ENCODE measurements around the gene PLD3. TPM values are rescaled to one million over a fixed set of nuclear protein-coding genes. Genes with fewer than 3 reads are reported as not detected.

Gene PLD3
- total RNA-seq, 1 experiment from 2014 or later: 352 TPM

- H3K4me3 ChIP-seq (ENCODE audit: insufficient read depth, low read depth, low read length): no peak overlapping the region
- peak; percentile 54 for DNase-seq
- no peaks in the 10 kb centered on the region for H3K27me3 ChIP-seq (ENCODE audit: control insufficient read depth, insufficient read depth, low read length)
- peaks cover 4% of the 10 kb centered on the region for H3K36me3 ChIP-seq (replicated peaks; ENCODE audit: control insufficient read depth, insufficient read depth, low read length)
Measured at GRCh38 chr19:40380199-40381037, 31.9 kb downstream of the PLD3 start.

DNA sequence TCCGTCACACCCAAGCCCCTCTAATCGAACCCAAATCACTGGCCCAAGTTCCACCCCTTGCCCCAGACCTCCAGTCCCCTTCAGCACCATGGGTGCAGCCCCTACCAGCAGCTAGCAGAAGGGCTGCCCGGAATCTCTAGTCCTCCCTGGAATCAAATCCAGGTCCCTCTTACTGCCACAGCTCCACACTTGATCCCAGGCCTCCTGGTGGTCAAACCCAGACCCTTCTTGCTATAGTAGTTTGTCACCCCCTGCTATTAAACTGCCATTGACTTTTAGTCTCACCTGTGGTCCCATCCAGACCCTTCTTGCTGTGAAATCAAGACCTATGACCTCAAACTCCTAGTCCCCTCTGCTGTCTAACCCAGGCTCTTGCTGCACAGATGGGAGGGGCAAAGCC lies 32.8 kb downstream of the PLD3 start:
- Histone ChIP-seq H3K27me3 (ENCODE audit: control insufficient read depth, insufficient read depth, low read length) (no peaks in the 10 kb centered on the region), H3K36me3 (replicated peaks; ENCODE audit: control insufficient read depth, insufficient read depth, low read length) (peaks cover 4% of the 10 kb centered on the region), H3K4me3 (ENCODE audit: insufficient read depth, low read depth, low read length) (no peak overlapping the region)
- DNase-seq: peak; percentile 85

- Histone ChIP-seq H3K4me3 (ENCODE audit: insufficient read depth, low read depth, low read length) (no peak overlapping the region), H3K36me3 (replicated peaks; ENCODE audit: control insufficient read depth, insufficient read depth, low read length) (no peaks in the 10 kb centered on the region), H3K27me3 (ENCODE audit: control insufficient read depth, insufficient read depth, low read length) (no peaks in the 10 kb centered on the region)
- peak; percentile 68 for DNase-seq
Measured at GRCh38 chr19:40383668-40384248, 35.3 kb downstream of the PLD3 start.

DNA sequence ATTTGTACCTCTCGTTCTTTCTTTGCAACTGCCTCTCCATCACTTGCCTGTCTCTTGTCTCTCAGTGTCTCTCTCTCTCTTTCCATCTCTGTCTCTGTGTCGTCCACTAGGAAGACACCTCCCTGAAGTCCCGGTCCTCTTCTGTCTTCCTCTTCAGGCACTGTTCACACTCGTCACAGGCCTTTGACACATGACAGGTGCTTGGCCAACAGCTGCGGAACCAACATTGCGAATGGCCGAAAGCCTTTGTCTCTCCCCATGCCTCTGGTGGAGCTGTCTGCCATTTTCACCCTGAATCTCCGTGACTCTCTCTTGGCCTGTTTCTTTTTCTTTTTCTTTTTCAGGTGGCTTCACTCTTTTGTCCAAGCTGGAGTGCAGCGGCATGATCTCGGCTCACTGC lies 38.7 kb downstream of the PLD3 start:
- DNase-seq: no peak
- Histone ChIP-seq H3K27me3 (ENCODE audit: control insufficient read depth, insufficient read depth, low read length) (no peaks in the 10 kb centered on the region), H3K36me3 (replicated peaks; ENCODE audit: control insufficient read depth, insufficient read depth, low read length) (no peaks in the 10 kb centered on the region), H3K4me3 (ENCODE audit: insufficient read depth, low read depth, low read length) (no peak overlapping the region)

- Histone ChIP-seq H3K27me3 (ENCODE audit: control insufficient read depth, insufficient read depth, low read length) (no peaks in the 10 kb centered on the region), H3K36me3 (replicated peaks; ENCODE audit: control insufficient read depth, insufficient read depth, low read length) (no peaks in the 10 kb centered on the region), H3K4me3 (ENCODE audit: insufficient read depth, low read depth, low read length) (no peak overlapping the region)
- no peak for DNase-seq
Measured at GRCh38 chr19:40388481-40388880, 40.0 kb downstream of the PLD3 start.

DNA sequence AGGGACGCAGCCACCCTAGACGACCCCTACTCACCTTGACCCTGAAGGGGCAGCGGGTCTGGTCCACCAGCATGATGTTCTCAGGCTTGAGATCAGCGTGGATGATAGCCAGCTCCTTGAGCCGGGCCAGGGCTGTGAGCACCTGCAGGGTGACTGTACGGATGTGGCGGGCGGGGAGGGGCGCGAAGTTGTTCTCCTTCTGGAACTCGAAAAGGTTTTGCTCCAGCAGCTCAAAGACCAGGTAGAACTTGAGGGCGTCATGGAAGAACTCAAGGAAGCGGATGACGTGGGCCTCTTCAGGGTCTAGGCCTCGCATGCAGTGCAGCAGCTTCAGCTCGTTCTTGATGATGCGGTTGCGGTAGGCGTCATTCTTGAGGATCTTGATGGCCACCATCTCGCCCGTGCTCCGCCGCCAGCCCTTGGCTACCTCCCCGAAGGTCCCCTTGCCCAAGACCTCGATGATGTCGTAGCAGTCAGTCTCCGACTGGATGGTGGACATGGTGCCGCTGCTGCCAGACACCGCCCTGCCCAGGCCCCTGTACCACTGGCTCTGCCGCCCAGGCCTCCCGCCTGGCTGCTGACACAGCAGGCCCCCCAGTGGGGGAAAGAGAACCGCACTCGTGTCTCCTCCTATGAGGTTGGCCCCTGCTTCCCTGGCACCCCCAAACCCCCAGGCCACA lies 41.0 kb downstream of the PLD3 start:
- H3K4me3 ChIP-seq (ENCODE audit: insufficient read depth, low read depth, low read length): no peak overlapping the region
- H3K27me3 ChIP-seq (ENCODE audit: control insufficient read depth, insufficient read depth, low read length): no peaks in the 10 kb centered on the region
- no peaks in the 10 kb centered on the region for H3K36me3 ChIP-seq (replicated peaks; ENCODE audit: control insufficient read depth, insufficient read depth, low read length)
- DNase-seq: peak; percentile 65

DNA sequence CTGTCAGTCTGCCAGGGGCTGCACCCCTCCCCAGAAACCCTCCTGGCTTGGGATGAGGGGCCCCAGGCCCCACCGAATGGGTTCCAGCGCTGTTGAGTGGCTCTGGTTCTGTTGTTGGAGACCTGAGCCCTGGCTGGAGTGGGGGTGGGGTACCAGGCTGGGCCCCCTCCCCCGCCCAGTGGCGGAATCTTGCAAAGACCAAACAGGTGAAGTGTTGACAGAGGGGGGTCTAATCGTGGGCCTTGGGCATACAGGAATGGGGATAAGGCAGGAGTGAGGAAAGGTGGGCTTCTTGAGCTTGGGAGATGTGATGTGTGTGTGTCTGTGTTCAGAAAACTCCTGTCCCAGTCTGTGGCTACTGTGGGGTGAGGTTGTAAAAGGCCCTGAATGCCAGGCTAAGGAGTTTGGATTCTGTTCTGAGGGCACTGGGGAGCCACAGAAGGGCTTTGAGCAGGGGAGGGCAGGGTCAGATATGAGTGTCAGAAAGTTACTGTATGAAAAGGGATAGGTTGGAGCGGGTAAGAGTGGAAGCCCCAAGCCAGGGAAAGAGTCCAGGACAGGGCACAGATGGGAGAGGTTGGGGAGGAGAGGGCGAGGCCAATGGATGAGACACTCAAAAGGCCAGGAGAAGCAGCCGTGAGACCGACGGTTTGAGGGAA lies 41.7 kb downstream of the PLD3 start, which contains the start of gene HIPK4:
Gene HIPK4 (minus strand): TSS at position 98 of the 659 bp plus-strand sequence. CDS start 279 bp downstream, outside the sequence.
- H3K36me3 ChIP-seq (replicated peaks; ENCODE audit: control insufficient read depth, insufficient read depth, low read length): no peaks in the 10 kb centered on the region
- no peaks in the 10 kb centered on the region for H3K27me3 ChIP-seq (ENCODE audit: control insufficient read depth, insufficient read depth, low read length)
- peak; percentile 76 for DNase-seq
- no peak within 1 kb of the TSS for H3K4me3 ChIP-seq (ENCODE audit: insufficient read depth, low read depth, low read length)

GRCh38 chr19:40392123-40392522 lies 43.6 kb downstream of the PLD3 start:
- DNase-seq: no peak
- H3K27me3 ChIP-seq (ENCODE audit: control insufficient read depth, insufficient read depth, low read length): no peaks in the 10 kb centered on the region
- no peak overlapping the region for H3K4me3 ChIP-seq (ENCODE audit: insufficient read depth, low read depth, low read length)
- no peaks in the 10 kb centered on the region for H3K36me3 ChIP-seq (replicated peaks; ENCODE audit: control insufficient read depth, insufficient read depth, low read length)

- no peak overlapping the region for H3K4me3 ChIP-seq (ENCODE audit: insufficient read depth, low read depth, low read length)
- H3K36me3 ChIP-seq (replicated peaks; ENCODE audit: control insufficient read depth, insufficient read depth, low read length): no peaks in the 10 kb centered on the region
- DNase-seq: peak; percentile 72
- H3K27me3 ChIP-seq (ENCODE audit: control insufficient read depth, insufficient read depth, low read length): peaks cover 4% of the 10 kb centered on the region
Measured at GRCh38 chr19:40392894-40393517, 44.5 kb downstream of the PLD3 start.

DNA sequence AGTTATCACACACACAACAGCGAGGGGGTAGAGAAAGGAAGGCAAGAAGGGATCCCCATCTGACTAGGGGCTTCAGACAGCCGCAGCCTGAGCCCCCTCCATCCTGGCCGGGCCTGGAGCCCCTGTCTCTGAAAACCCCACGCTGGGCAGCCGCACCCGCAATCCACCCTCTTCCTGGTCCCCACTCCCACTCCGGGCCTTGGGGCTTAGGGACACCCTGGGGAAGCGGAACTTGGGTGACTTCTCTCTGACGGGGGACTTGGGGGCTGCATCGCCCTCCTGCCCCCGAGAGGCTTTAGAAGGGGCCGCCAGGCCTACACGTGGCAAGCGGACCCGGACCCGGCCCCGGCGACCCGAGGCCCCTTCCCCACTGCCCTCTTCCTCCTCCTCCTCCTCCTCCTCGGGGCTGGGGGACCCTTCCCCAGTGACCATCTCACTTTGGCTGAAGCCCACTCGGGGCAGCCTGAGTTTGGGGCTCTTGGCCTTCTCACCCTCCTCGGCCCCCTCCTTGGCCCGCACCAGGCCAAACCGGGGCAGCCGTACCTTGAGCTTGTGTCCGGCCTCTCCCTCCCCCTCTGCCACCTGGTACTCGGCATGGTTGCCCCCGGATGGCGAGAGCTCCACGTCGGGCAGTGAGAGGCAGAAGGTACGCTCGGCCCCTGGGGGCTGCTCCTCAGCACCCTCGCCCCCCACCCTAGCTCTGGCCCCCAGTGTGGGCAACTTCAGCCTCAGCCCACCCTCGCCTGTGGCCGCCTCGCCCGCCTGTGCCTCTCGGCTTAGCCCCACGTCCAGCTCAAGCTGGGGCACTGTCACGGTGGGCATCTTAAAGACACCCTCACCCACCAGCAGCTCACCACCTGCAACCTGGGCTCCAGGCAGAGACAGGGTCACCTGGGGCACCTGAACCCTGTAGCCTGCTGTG lies 45.7 kb downstream of the PLD3 start:
- H3K27me3 ChIP-seq (ENCODE audit: control insufficient read depth, insufficient read depth, low read length): peaks cover 10% of the 10 kb centered on the region
- no peak overlapping the region for H3K4me3 ChIP-seq (ENCODE audit: insufficient read depth, low read depth, low read length)
- DNase-seq: peak; percentile 61
- H3K36me3 ChIP-seq (replicated peaks; ENCODE audit: control insufficient read depth, insufficient read depth, low read length): no peaks in the 10 kb centered on the region

DNA sequence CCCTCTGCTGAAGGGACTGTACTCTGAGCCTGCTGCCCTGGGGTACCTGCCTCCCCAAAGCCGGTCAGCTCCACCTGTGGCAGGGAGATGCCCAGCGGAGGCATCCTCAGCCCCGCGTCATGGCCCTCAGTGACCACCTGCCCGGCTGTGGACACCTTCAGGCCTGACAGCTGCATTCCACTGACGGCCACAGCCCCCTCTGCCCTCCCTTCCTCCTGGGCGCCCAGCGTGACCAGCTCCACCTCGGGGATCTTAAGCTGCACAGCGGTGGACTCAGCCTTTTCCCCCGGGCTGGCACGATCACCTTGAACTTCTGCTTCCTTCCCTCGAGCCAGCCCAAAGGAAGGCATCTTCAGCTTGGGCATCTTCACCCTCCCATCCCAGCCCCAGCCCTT lies 46.3 kb downstream of the PLD3 start:
- Histone ChIP-seq H3K27me3 (ENCODE audit: control insufficient read depth, insufficient read depth, low read length) (peaks cover 10% of the 10 kb centered on the region), H3K4me3 (ENCODE audit: insufficient read depth, low read depth, low read length) (no peak overlapping the region), H3K36me3 (replicated peaks; ENCODE audit: control insufficient read depth, insufficient read depth, low read length) (no peaks in the 10 kb centered on the region)
- peak; percentile 48 for DNase-seq

DNA sequence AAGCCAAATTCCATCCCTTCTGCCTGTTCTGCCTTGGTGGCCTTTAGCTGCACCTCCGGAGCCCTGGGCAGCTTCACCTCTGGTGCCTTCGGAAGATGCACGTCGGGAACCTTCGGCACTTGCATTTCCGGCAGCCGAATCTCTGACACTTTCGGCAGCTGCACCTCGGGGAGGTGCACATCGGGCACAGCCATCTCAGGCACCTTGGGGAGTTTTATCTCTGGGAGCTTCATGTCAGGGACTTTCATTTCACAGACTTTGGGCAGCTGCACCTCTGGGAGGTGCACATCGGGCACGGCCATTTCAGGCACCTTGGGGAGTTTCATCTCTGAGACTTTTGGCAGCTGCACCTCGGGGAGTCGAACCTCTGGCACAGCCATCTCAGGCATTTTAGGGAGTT lies 47.5 kb downstream of the PLD3 start:
- H3K36me3 ChIP-seq (replicated peaks; ENCODE audit: control insufficient read depth, insufficient read depth, low read length): no peaks in the 10 kb centered on the region
- no peak for DNase-seq
- H3K4me3 ChIP-seq (ENCODE audit: insufficient read depth, low read depth, low read length): no peak overlapping the region
- H3K27me3 ChIP-seq (ENCODE audit: control insufficient read depth, insufficient read depth, low read length): peaks cover 10% of the 10 kb centered on the region

DNA sequence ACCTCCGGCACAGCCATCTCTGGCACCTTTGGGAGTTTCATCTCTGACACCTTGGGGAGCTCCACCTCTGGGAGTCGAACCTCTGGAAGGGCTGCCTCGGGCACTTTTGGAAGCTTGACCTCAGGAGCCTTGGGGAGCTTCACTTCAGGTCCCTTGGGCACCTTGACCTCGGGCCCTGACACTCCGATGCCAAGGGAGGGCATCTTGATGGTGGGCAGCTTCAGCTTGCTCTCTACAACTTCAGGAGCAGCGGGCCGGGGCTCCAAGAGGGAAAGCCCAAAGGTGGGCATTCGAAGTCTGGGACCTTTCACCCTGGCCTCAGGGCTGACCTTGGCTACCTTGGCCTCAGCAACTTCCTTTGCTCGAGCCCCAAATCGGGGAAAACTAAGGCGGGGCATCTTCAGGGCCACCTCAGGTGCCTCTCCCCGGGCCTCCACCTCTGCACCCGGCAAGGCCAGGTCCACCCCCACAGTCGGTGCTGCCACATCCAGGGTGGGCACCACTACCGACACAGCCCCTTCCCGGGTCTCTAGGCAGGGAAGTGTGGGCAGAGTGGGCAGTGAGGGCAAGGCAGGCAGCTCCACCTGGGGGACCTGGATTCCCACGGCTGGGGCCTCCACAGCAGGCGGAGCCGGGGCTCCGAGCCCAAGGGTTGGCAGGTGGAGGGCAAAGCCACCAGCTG lies 48.5 kb downstream of the PLD3 start:
- no peak overlapping the region for H3K4me3 ChIP-seq (ENCODE audit: insufficient read depth, low read depth, low read length)

More for the DNA sequence above, 48.5 kb downstream of the PLD3 start:
- Histone ChIP-seq H3K27me3 (ENCODE audit: control insufficient read depth, insufficient read depth, low read length) (peaks cover 10% of the 10 kb centered on the region), H3K36me3 (replicated peaks; ENCODE audit: control insufficient read depth, insufficient read depth, low read length) (no peaks in the 10 kb centered on the region)
- peak; percentile 43 for DNase-seq

All from H7 (cell line).